ENCODE data around the gene IMPDH1. TPM values are rescaled to one million over a fixed set of nuclear protein-coding genes. Genes with fewer than 3 reads are reported as not detected.

IMPDH1 gene
- total RNA-seq, 1 donor from 2014 or later, result 63.2 TPM

DNA sequence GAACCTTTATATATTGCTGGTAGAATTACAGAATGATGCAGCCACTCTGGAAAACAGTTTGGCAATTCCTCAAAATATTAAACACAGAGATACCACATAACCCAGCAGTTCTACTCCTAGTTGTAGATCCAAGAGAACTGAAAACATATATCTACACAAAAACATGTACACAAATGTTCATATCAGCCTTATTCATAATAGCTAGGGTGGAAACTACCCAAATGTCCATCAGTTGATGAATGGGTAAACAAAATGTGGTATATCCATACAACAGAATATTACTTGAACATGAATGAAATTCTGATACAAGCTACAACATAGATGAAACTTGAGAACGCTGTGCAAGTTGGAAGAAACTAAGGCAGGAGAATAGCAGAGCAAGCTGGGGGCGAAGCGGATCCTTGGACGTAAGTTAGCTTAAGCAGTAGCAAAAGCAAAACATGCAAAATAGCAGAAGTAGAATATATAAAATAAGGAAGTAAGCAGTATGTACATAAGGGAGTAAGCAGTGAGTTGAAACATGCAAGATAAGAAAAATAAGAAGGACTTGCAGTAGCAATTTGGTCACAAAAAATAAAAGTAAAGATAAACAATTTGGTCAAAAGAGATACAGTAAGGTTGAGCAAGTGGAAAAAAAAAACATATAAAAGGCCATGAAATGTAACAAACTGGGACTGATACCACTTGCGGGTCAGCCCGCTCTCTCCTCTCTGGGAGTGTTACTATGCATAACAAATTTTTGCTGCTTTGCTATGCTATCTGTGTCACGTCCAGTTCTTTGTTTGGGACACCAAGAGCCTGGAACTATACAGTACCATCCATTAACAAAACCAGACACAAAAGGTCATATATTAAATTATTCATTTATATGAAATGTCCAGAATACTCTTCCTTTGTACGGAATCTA, 27.9 kb upstream of the IMPDH1 start:
- intact Hi-C loops (cut with micrococcal nuclease), result no loop called here

DNA sequence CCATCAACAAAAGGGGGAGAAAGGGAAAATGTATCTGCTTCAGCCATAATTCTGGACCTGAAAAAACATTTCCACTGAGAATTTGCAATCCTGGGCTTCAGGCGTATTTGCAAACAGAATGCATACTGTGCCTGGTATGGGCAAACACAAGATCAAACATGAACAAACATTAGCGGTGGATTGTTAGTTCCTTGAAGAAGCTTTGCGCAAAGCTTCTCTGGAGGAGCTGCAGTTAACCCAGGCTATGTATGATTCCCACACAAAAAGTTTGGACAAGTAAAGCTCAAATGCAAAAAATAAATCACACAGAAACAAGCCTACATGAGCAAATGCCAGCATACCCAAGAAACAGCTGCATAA, 25.5 kb upstream of the IMPDH1 start:
- intact Hi-C loops (cut with micrococcal nuclease), result no loop called here

DNA sequence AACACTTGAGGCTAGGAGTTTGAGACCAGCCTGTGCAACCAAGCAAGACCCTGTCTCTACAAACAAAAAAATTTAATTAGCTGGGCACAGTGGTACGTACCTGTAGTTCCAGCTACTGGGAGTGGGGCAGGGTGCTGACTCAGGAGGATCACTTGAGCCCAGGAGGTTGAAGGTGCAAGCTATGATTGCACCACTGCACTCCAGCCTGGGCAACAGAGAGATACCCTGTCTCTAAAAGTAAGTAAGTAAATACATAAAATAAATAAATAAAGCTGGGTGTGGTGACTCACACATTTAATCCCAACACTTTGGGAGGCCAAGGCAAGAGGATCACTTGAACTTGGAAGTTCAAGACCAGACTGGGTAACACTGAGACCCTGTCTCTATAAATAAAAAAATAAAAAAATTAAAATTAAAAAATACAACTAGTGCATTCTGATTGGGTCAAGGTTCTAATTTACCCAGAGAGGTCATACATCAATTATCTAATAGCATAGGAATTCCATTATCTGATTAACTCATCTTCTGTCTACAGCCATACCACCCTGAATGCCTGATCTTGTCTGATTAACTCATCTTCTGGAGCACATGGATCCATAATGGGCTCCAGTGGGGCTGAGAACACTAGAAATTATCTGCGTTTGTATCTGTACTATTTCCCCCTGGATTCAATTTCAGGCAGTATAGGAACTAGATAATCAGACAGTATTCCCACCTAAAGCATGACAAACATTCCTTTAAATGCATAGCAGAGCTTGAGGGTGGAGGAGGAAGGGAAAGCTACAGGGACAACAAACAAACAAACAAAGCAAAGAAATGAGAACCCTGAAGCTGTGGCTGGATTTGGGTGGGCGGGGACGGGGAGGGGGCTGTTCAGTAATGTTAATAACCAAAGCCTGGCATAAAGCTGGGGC, 24.9 kb upstream of the IMPDH1 start:
- intact Hi-C loops (cut with micrococcal nuclease), result no loop called here

DNA sequence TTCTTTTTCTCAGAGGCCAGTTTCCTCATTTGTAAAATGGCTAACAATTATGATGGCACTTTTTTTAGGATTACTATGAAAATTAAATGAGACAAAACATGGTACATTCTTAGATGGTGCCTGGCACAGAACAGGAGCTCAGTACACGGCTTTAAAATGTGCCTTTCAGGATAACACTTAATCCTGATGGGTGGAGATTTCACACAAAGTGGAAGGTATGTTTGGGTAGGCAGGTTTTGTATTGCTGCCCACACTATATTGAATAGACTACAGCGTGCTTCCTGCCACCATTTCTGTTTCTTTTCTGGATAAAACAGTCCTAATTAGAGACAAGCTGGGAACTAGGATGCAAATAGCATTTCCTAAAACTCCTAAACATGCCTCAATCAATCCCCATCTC, 22.0 kb upstream of the IMPDH1 start:
- intact Hi-C loops (cut with micrococcal nuclease), result no loop called here

DNA sequence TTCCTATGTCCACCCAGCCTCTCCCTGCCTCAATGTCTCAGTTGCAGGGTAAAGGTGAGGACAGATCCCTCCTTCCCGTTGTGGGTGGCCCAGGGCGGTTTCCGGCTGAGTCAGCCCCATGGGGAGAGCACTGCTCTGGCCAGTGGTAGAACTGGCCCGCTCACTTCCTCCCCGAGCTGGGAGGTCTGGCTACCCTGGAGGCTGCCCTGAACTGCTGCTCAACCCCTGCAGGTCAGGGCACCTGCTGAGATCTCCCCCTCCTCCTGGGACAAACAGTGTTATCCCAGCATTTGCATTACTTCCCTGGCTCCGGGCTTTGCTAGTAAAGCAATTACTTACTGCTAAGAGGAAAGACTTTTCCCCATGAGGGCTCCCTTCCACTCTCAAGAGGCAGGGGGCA, 21.4 kb upstream of the IMPDH1 start:
- intact Hi-C loops (cut with micrococcal nuclease), result no loop called here

DNA sequence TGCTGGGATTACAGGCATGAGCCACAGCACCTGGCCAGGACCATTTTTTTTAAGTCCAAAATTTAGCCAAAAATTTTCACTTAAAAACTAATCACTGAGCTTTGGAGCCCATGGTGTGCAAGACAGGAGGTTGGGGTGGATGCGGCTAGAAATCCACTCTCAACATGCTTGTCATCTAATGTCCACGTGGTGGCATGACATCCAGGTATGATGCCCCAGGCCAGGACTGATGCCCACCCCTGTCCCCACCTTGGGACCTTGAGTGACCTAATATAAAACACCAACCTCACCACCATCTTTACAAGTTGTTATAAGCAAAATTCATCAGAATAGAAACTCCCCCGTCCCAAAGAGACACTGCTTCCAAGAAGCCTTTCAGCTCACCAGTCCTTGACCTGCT, 20.4 kb upstream of the IMPDH1 start:
- intact Hi-C loops (cut with micrococcal nuclease), result no loop called here

DNA sequence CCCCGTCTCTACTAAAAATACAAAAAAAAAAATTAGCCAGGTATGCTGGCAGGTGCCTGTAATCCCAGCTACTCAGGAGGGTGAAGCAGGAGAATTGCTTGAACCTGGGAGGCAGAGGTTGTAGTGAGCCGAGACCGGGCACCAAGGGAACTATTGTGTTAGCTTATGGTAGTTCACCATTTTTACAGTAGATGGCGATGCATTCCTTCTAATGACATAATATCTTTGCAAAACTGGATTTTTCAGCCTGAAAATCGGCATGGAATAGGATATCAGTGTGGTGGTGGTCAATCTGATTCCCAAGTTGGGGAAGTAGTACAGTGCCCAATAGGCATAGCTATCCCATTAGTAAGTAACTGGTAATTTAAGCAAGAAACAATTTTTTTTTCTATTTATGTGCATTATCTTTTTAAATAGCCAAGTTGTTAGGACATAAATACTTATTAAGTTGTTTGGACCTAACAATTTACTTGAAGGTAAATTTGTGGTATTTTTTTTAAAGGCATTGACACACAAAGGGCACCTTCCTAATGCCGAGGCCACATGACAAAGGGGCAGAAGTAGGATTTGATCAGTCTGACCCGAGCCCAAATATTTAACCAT, 17.6 kb upstream of the IMPDH1 start:
- intact Hi-C loops (cut with micrococcal nuclease), result loop anchor here (1.0 to 5.0 kb wide), 5 partner anchors 28 to 105 kb away; partner anchors contain the start of genes HILPDA and METTL2B

DNA sequence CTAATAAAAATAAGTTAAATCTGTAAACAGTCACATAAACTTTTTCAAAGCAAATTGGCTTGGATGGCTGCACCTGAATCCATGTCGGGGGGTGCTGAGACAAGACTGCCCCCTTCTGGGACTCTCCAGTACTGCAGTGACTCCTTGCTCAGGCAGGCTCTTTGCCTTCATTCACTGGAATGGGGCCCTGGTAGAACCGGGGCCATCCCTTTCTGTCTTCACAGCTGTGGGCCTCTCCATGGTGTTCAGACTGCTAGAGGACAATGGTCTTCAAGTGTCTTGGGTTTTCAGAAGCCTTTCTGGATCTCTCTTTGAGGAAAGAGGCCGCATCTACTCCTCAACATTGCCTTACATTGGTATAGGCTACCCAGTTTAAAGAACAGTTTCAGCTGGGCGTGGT, 16.1 kb upstream of the IMPDH1 start:
- intact Hi-C loops (cut with micrococcal nuclease), result loop anchor here (1.0 to 5.0 kb wide), 3 partner anchors 16 to 106 kb away; no protein-coding TSS in a partner anchor

DNA sequence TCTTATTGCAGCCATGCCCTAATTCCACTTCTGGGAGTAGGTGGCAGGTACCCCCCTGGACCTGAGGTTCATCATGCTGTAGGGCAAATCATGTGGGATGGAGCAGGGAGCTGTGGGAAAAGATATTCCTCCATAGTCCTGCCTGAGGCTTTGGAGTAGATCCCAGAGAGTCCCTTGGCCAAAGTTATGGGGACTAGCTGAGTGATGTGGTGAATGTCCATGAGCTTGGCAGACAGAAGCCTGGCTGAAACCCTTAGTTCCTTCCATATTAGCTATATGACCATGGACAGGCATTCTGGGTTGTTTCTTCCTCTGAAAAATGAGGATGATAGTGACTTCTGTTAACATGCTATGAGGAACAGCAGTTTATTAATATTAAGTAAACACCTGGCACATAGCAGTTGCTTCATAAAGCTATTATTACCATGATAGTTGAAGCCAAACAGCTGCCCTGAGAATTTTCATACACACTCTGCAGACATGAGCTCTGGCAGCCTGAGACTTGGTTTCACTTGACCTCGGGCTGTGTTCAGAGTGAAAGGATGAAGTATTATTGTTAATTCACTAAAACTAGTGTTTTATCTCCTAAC, 15.0 kb upstream of the IMPDH1 start:
- intact Hi-C loops (cut with micrococcal nuclease), result loop anchor here (1.0 to 5.0 kb wide), 3 partner anchors 14 to 108 kb away; no protein-coding TSS in a partner anchor

DNA sequence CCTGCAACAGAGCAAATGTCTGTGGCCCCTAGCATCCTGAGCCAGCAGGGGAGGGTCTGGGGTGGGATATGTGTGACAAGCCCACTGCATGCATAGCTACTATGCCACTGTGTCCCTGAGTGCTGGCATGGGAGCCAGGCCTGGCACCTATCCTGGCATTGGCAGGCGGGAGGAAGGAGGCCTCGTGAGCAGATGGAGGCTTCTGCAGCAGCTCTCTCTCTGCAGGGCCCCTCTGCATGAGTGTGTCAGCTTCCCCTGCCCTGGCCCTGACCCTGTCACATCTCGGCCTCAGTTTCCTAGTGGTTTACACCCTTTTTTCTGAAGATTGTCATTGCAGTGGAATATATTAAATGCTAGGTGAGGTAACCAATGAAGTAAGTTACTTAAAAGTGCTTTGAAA, 13.1 kb upstream of the IMPDH1 start:
- intact Hi-C loops (cut with micrococcal nuclease), result no loop called here

DNA sequence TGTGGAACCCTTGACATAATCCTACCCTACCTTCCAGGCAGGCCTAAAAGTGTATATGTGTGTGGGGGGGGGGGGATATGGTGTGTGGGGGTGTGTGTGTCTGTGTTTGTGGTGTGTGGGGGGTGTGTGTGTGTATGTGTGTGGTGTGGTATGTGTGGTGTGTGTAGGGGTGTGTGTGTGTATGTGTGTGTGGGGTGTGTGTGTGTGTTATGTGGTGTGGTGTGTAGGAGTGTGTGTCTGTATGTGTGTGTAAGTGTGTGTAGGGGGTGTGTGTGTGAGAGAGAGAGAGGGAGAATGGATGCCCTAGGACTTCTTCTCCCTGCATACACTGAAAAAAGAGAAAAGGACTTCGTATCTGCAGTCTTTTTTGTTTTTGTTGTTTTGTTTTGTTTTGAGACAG, 12.3 kb upstream of the IMPDH1 start:
- intact Hi-C loops (cut with micrococcal nuclease), result no loop called here

DNA sequence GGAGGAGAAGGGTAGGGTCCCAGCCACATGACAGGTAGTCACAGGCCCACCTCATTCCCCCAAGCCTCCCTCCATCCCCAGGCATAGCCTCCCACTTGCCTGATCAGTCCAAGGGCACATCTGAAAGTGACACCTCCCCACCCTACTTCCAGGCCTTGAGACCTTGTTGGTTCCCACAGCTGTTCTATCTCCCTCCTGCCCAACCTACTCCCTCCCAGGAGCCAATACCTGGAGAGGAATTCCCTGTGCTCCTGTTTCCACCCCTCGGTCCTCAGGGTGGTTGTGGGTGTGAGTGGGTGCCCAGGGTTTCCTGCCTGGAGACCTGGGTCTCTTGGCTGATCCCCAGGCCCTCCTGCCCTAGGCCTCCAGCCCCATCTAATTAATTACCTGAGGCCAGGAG, 11.6 kb upstream of the IMPDH1 start:
- intact Hi-C loops (cut with micrococcal nuclease), result no loop called here

DNA sequence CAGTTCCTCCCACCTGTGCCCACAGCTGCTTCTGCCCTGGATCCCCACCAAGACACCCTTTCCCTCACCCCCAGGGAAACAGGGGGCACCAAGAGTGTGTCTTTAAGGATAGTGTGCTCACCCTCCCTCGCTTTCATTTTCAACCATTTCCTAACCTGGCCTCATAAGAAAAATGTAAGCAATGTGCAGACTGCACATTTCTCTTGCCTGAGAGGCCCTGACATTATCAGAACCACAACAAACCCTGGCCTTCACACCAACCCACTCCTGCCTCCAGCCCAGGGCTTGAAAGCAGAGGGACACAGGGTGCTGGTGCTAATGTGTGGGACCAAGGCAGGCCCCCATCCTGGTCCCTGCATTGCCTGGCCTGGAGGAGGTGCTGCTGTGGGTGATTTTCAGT, 11.0 kb upstream of the IMPDH1 start:
- intact Hi-C loops (cut with micrococcal nuclease), result no loop called here

DNA sequence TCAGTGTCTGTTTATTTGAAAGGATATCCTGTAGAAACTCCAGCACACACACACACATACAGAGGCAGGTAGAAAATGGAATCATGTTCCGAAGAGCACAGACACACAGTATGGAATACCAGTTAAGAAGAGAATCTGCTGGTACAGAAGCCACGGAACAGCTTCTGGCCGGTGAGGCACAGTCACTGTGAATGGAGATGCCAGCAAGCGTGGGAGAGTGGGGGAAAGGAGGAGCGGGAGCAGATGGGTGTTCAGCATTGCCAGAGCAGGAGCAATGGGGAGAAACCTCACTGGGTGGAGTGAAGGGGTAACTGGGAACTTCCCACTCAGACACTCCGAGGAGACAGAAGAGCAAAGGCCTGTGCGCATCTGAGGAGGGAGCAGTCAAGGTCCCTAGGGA, 9.5 kb upstream of the IMPDH1 start:
- intact Hi-C loops (cut with micrococcal nuclease), result no loop called here

DNA sequence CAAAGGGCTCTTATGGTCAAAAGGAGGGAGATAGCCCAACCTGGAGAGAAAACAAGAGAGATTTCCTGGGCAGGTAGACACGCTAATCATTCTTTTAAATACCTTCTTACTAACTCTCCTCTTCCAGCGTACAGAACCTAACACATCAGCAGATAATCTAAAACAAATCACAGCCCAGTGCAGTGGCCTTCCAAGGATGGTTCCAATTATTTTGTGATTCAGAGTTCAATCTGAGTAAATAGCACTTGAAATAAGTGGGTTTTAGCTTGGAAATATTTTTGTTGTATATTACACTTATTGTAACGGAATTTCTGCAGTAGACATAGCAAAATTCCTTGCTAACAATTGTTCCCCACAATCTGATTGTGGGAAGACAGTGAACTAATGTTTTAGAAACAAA, 7.3 kb upstream of the IMPDH1 start:
- intact Hi-C loops (cut with micrococcal nuclease), result no loop called here

DNA sequence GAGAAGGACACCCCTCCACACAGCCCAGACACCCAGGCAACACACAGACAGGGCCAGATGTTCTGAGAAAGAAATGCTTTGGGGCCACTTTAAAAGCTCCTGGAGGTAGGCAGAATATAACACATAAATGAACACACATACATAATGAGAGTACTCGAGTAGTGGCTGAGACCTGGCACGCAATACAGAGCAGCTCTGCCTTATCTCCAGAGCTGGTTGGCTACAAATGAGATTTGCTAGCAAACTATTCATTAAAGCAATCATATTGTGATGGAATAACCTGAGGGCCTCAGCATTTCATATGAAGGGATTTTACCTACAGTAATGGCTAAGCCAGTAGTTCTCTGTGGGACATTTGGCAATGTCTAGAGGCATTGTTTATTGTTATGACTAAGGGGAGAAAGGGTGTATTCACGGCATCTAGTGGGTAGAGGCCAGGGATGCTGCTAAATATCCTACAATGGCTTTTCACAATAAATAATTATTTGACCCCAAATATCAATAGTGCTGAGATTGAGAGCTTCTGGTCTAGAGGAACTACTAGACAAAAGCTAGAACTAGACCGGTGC, 5.5 kb upstream of the IMPDH1 start:
- intact Hi-C loops (cut with micrococcal nuclease), result no loop called here

DNA sequence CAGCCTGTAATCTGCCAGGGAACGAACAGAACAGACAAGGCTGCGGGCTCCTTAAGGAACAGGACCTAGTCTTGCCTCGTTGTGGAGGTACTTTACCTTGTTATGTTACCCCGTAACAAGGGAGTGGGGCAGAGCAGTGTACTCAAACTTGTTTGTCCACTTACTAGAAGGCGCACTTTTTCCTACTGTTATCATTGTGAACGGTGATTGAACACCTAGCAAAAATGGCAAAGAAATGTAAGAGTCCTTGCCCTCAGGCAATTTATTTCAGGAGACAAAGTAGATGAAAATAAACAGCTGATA, 620 bp upstream of the IMPDH1 start:
- intact Hi-C loops (cut with micrococcal nuclease), result loop anchor here (1.0 to 2.0 kb wide), 6 partner anchors 12 to 452 kb away; partner anchors contain the start of genes ATP6V1F, CALU and HILPDA

DNA sequence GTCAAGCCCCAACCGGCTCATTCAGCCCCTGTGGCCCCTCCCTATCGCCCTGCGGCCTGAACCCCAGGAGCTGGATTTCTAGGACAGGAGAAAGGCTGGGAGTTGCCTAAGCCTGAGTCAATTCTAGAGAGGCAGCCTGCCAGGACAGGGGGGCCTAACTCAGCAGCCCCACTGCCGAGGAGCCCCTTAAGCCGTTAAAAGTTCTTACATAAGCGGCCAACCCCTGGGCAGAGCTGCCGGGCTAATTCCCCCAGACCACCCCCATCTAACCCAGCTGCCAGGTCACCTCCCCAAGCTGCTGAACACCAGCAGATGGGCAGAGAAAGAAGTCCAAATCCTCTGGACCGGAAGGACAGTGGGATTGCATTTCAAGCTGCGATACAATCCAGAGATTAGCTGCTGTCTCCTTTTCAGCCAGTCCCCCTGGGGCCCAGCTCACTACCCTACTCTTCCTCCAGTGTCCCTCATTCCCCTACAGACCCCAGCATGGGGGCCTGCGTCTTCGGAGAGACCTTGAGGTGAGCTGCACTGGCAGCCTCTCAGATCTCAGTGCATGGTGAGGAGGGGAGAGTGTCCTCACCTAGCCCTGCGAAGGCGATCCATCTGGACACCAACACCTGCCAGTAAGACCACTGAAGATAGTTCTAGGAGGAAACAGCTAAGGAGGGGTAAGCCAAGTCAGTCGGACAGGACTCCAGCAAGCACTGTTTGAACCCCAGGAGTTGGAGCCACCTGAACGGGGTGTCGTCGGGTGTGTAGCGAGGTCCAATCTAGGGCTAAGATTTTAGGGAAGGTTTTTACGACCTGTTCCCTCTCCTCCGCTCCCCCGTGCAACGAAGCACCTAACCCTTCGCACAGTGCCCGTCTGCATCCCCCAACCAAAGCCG, 830 bp downstream of the IMPDH1 start:
- intact Hi-C loops (cut with micrococcal nuclease), result loop anchor here (1.0 to 5.0 kb wide), 4 partner anchors 66 to 822 kb away; partner anchors contain the start of genes AHCYL2, ARF5, GCC1 and RBM28

DNA sequence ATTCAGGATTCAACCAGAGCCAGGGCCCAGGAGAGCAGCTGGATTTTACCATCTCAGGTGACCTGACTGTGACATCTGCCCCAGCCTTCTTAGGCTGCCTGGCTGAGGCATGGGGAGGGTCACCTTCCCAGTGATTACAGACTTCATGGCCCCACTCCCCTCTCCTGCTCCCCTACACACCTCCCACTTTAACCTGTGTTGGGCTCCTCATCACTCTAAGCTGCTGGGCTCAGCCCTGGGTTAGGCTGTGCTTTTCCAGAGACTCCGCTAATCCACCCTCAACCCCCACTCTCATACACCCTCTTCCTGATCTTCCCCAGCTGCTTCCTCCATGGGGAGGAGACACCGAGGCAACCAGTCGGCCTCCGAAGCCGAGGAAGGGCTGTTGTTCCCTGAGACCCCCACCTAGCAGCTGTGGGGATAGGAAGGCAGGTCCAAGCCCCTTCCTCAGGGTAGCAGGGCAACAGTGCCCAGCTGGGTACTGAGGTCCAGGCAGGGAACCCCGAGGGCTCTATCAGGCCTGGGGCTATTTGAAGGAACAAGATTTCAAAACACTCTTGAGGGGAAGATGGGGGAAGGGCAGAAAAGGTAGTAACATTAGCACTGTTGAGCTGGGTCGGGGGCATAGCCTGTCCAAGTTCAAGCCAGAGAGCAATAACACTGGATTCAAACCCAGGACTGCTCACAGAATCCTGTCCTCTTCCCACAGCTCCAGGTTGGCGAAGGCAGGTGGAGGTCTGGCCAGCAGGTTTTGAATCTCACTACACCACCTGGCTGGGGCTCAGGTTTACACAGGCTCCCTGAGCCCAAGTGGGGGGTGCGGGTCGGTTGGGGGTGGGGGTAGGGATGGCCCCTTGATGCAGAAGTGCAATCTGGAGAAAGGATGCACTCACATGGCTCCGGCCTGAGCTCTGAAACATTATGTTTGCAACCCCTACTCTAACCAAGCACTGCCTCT, 1.8 kb downstream of the IMPDH1 start:
- intact Hi-C loops (cut with micrococcal nuclease), result loop anchor here (2.0 to 5.0 kb wide), 3 partner anchors 124 to 821 kb away; partner anchors contain the start of genes AHCYL2, ARF5 and GCC1

Data from T-helper 1 cell treated with Interleukin-12 subunit alpha and Interleukin-12 subunit beta and Interleukin-4 antibody, amounts not matched to agents 30 ng/mL and 1 ng/mL, for 36 hours (primary cell).